Measurements from ENCODE around the gene LCP2.

LCP2 gene

DNA sequence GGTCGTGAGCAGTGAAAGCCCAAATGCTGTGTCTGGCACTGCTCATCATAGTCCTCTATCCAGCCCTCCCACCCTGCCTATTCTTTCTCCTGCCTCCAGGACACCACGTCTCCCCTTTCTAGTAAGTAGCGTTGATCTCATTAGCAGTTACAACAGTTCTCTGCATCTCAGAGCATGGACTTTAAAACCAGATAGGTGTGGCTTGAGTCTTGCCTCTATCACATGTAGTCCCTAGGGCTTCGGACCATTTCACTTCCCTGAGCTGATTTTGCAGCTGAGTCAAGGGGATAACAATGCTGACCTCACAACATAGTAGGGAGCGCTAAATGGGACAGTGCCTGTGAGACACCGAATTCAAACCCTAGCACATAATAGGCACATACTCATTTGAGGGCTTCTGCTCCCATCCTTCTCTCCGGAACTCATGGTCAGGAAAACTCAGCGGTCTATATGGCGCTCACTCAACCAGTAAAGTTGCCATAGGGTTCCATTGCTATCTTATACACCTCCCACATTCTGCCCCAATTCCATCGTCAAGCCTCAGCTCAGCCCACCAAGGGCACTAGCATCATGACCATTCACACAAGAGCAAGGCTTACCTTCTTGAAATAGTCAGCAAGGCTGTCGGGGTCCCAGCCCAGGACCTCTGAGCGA lies 515 bp downstream of the LCP2 start:
- in situ Hi-C loops (cut with MboI; ENCODE audit: low sequenced_read_pairs): loop anchor here (25.0 kb wide), 1 partner anchor 115 kb away; no protein-coding TSS in a partner anchor

DNA sequence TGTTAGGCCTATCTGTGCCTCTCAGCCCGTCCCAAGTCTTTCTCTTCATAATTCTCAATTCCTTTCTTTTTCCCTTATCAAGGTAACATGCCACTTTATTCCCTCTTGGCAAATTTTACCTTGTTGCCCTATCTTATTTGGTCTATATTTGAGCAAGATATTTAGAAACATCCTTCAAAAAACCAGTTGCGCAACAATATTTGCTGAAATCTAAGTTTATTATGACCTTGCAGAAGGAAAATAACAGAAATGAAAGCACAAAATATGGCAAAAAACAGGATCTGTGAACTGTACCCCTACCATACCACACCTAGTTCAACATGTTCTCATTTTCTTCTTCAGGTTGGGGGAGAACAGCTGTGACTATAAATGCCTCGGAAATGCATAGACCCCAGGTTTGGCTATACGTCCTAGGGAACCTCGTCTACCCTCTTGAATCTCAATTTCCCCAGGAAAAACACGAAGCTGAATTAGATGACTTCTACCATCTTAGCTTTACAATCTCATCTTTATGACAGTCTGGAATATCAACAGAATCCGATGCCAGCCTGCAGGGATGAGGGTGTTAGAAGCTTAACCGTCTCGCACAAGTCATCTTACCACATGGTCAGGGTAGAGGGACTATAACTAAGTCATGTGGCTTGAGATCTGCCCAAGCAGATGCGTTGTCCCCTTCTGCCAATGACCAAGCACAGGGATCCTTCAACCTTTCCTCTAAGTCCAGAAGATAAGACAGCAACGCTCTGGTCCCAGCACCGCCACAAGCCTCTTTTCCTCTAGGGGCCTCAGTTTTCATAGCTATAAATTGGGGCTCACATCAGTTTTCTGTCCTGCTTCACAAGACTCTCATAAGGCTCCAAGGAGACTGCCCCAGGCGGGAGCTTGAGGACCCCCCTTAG lies 1.3 kb downstream of the LCP2 start:
- in situ Hi-C loops (cut with MboI; ENCODE audit: low sequenced_read_pairs): loop anchor here (25.0 kb wide), 1 partner anchor 116 kb away; no protein-coding TSS in a partner anchor

DNA sequence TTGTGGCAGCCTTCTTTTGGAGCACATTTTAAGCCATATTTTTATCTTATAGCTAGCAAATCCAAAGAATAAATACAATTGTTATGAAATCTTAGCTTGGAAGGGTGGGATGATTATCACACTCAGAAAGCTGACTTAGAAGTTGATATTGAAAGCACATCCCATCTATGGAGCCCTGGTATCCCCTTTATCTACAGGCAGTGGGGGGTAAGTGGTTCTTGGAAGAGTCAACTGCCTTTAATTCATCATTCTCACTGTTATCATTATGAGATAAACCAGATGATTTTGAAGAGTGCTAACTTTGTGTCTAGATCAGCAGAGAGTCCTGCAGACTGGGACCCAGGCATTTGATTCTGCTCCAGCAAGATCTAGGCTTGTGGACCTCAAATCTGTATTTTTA lies 3.0 kb downstream of the LCP2 start:
- in situ Hi-C loops (cut with MboI; ENCODE audit: low sequenced_read_pairs): loop anchor here (25.0 kb wide), 1 partner anchor 118 kb away; no protein-coding TSS in a partner anchor

DNA sequence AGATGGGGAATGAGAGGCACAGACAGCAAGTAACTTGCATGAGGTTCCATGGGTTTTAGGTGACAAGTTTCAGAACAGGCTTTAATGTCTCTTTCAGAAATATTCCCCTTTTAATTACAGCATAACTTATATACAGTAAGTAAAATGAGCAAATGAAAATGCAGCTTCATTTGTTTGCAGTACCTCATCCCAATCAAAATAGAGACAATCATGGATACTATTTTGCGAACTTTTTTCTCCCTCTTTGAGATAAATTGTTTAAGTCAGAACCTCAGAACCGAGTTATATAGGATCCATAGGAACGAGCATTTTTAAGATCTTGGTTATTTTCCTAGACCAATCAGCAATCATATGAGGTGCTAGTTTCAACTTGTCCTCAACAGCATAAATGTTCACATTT lies 3.5 kb downstream of the LCP2 start:
- in situ Hi-C loops (cut with MboI; ENCODE audit: low sequenced_read_pairs): loop anchor here (25.0 kb wide), 1 partner anchor 118 kb away; no protein-coding TSS in a partner anchor

DNA sequence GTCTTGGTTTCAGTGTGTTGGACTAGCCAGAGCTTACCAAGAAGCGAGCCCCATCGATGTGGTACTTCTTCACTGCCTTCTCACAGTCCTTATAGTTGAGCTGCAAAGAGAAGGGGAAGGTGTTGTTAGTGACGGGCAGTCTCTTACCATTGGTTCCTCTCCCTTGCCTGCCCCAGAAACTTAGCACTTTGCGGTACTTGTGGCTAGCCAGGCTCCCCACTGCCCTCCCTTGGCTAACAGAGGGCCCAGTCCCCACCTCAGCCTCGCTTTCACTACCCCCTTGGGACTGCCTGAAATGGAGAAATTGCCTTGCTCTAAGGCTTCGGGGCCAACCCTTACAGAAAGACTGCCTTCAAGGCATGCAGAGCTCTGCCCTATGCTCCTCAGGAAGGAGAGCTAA lies 4.3 kb downstream of the LCP2 start:
- in situ Hi-C loops (cut with MboI; ENCODE audit: low sequenced_read_pairs): loop anchor here (25.0 kb wide), 1 partner anchor 119 kb away; no protein-coding TSS in a partner anchor

DNA sequence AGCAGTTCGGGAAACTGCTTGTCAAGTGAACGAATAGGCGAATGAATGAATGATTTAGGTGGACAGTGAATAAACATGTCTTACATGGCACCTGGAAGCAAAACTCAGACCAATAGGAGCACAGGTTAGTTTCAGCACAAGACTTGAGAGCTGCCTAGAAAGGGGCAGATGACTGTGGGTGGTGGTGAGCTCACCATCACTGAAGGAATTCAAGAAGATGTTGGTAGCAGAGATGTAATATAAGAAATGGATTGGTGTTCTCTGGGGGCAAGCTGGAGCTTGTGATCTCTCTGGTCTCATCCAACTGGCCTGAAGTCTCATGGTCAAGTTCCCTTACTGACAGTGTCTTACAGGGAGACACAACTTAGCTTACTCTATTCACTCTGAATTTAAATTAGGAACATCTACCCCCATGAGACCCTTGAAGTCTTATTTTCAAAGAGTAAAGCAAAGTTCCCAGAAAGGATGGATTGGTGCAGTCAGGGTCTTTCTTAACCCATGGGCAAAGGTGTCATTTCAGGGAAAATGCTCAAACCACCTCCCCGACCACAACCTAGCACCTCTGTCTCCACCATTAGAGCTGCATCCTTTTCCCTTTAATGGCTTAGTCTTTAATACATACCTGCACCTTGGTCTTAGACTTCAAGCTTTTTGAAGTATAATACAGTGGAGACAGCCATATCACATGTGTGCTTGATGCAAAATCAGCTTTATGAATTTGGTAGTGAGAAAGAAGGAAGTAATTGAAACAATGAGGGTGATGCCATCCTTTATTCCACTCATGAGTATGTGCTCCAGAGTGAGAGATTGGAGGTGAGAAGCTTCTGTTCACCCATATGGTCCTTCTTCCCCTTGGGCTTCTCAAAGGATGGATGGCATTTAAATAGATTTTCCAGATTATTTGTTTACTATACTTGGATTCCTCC lies 5.1 kb downstream of the LCP2 start:
- in situ Hi-C loops (cut with MboI; ENCODE audit: low sequenced_read_pairs): loop anchor here (25.0 kb wide), 1 partner anchor 120 kb away; no protein-coding TSS in a partner anchor

DNA sequence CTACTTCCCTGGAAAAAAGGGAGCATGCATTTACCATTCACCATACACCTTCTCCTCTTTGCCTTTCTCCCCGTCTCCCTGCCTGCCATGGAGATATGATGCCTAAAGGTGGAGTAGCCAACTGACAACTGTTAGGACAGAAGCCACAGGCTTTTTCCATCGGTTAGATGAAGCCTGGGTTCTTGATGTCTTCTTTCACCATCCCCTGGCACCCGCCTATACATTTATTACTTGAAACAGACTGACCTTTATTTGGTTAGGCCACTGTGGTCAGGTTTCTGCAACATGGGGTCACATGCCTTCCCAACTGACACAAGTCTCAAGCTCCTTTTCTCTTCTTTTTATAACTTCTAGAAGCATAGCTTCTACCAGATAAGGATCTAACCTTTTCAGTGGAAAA lies 7.1 kb downstream of the LCP2 start:
- in situ Hi-C loops (cut with MboI; ENCODE audit: low sequenced_read_pairs): loop anchor here (25.0 kb wide), 1 partner anchor 122 kb away; no protein-coding TSS in a partner anchor

DNA sequence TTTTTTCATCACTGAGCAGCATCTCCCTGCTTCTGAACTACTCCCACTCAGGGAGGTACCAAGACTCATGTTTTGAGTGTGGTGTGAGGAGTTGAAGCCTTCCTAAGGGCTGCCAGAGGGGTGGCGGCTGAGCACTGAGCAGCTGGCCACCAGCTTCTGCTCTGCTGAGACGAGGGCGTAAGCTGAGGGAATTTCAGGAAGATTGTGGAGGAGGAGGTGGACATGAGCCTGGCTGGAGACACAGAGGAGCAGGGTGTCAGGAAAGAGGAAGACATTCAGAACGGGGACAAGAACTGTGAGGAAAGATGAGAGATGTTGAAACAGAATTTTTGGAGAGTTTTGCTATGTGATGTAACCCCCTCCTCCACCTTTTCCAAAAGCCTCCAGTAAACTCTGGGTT lies 7.8 kb downstream of the LCP2 start:
- in situ Hi-C loops (cut with MboI; ENCODE audit: low sequenced_read_pairs): loop anchor here (25.0 kb wide), 1 partner anchor 123 kb away; no protein-coding TSS in a partner anchor

DNA sequence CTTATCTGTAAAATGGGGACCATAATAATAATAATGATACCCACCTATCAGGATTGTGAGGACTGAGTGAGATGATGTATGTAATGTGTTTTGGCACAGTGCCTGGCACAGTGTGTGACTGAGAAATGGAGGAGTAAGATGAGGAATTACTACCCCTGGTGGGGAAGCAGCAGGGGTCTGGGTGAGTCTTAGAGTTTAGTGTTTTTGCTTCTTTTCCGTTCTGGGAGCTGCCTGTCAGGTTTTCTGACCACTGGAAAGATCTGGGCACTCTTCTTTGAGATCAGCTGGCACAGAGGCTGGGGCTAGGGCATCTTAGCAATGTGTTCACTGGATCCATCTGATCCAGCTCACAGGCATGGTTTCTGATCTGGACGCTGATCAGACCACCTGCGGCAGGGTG lies 8.5 kb downstream of the LCP2 start:
- in situ Hi-C loops (cut with MboI; ENCODE audit: low sequenced_read_pairs): loop anchor here (25.0 kb wide), 1 partner anchor 123 kb away; no protein-coding TSS in a partner anchor

DNA sequence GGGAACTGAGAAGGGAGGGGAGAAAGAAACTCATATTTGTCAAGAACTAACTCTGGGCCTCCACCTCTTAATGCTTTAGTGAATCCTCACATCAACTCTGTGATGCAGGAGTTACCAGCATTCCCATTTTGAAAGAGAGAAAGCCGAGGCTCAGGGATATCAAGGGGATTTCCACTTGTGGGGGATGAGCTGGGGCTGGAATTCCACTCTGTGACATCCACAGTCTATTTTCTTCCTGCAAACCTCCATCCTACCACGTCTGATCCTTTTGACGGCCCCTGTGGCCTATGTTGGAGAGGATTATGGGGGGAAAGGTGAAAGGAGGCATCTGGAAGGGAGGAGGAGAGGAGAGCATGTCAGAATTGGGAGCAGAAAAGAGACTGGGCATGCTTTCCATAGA lies 9.0 kb downstream of the LCP2 start:
- in situ Hi-C loops (cut with MboI; ENCODE audit: low sequenced_read_pairs): loop anchor here (25.0 kb wide), 1 partner anchor 124 kb away; no protein-coding TSS in a partner anchor

DNA sequence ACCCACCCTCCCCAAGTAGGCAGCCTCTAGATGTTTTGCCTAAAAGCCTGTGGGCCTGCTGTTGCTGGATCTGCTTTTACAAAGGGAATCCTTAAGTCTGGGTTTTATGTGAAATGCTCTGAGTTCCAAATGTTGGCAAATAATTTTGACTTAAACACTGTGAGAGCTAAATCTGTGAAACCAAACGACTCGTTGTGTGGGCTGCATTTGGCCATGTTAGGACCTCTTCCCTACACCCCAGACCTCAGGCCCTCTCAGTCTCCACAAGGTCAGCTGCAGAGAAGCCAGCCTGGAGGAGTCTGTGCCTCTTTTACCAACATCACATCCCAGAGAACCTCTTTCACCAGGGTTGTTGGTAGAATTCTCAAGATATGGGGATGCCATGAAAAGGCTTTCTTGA lies 9.4 kb downstream of the LCP2 start:
- in situ Hi-C loops (cut with MboI; ENCODE audit: low sequenced_read_pairs): loop anchor here (25.0 kb wide), 1 partner anchor 124 kb away; no protein-coding TSS in a partner anchor

DNA sequence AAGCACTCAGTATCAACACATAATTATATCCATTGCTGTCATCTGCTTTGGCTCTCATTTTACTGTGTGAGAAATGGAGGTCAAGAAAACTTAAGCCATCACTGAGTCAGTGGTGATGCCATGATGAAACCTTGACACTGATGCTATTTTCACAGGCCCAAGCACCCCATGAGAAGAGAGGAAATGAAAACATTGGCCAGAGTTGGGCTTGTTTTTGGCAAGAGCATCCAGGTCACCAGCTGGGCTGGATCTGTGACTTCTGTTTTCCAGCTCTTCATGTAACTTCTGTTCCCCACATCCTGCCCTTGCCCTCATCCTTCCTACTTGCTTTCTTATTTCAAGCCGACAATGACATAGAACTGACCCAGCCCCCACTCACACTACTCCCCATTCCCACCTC lies 10.0 kb downstream of the LCP2 start:
- in situ Hi-C loops (cut with MboI; ENCODE audit: low sequenced_read_pairs): loop anchor here (25.0 kb wide), 1 partner anchor 125 kb away; no protein-coding TSS in a partner anchor

DNA sequence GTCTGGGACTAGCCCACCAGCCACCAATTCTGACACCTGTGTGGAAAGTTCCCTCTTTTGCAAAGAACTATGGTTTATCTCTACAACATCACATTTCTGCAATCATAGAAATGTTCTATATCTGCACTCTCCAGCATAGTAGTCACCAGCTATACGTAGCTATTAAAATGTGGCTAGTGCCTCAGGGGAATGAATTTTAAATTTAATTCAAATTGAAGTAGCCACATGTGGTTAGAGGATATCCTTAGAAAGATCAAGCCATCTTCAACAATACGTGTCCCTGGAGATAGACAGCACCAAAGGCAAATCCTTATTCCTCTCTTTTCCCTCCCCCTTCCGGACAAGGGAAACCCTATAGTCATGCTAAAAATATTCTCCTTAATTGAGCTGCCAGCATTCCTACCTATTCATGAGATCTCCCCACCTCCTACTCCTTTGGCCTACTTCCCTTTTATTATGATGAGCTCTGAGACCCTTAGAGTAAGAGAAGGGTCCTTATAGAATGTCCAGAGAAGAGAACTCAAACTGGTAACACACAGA lies 11.1 kb downstream of the LCP2 start:
- in situ Hi-C loops (cut with MboI; ENCODE audit: low sequenced_read_pairs): loop anchor here (25.0 kb wide), 1 partner anchor 126 kb away; no protein-coding TSS in a partner anchor

DNA sequence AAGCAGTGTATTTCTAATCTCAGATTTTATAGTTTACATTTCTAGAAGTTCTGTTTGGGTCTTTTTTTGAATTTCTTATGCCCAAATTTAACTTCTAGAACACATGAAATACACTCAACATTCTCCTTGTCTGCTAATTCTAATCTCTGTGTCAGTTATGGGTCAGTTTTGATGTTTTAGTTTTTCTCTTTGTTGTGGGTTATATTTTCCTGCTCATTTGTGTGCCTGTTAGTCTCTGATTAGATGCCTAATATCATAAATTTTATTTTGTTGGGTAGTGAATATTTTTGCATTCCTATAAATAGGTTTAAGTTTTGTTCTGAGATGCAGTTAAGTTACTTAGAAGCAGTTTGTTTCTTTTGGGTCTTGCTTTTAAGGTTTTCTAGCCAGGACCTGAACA lies 12.4 kb downstream of the LCP2 start:
- in situ Hi-C loops (cut with MboI; ENCODE audit: low sequenced_read_pairs): loop anchor here (25.0 kb wide), 1 partner anchor 127 kb away; no protein-coding TSS in a partner anchor

DNA sequence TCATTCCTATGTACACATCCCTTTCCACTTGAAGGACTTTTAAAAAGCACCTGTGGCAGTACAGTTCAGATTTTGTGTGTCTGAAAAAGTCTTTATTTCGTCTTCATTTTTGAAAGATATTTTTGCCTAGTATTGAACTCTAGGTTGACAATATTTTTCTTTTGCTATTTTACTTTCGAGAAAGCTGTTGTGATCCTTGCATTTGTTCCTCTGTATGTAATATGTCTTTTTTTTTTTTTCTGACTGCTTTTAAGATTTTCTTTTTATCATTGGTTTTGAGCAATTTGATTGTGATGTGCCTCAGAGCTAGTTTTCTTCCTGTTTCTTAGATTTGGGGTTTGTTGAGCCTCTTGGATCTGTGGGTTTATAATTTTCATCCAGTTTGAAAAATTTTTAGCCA lies 13.3 kb downstream of the LCP2 start:
- in situ Hi-C loops (cut with MboI; ENCODE audit: low sequenced_read_pairs): loop anchor here (25.0 kb wide), 1 partner anchor 128 kb away; no protein-coding TSS in a partner anchor

DNA sequence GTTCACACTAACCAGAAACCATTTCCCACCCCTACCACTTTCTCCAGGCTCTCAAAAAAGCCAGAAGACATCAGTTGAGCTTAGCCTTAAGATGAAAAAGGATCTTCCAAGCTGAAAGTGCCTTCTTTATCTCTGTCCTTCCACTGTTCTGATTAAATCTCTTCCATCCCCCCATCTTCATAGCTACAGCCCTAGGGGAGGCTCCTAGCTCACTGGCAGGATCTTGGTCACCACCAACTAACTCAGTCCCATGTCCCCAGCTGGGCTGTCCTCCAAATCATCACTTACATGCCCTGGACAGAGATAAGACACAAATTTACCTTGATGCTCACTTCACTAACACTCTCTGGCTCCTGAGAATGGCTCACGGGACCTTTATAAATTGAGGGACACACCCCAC lies 14.3 kb downstream of the LCP2 start:
- in situ Hi-C loops (cut with MboI; ENCODE audit: low sequenced_read_pairs): loop anchor here (25.0 kb wide), 1 partner anchor 129 kb away; no protein-coding TSS in a partner anchor

DNA sequence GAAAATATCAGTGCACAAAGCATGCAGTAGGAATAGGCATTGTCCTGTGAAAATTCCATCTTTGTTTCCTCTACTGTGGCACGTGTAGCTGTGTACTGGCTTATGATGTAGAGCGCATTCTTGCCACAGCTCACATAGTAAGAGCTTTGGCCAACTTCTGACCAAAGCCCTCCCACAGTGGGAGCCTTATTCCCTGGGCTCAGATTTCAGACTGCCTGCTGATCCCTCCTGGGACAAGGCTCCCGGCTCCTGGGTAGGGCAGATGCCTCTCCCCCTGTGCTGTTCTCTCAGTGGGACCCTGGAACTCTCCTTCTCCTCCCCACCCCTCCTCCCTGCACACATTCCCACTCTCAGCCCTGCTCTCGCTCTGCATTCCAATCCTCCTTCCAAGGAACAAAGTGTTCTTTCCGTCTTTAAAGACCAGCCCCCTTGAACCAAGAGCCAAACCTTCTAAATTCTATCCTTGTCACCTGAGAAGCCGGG lies 17.5 kb downstream of the LCP2 start:
- in situ Hi-C loops (cut with MboI; ENCODE audit: low sequenced_read_pairs): loop anchor here (25.0 kb wide), 1 partner anchor 132 kb away; no protein-coding TSS in a partner anchor

DNA sequence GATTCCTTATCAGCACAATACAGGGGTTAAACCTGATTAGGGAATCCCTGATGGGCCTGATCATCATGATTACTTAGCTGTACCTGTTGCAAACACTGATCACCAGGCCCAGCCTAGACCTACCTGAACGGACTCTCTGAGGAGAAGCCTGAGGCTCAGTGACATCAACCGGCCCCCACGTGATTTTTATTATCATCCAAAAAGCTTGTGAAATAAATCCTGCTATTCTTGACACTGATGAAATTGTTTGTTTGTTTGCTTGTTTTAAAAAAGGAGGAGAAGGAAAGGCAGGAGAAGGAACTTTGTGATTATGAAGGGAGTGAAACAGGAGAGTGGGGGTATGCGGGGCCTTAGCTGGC lies 18.1 kb downstream of the LCP2 start:
- in situ Hi-C loops (cut with MboI; ENCODE audit: low sequenced_read_pairs): loop anchor here (25.0 kb wide), 1 partner anchor 133 kb away; no protein-coding TSS in a partner anchor
